ENCODE measurements around the gene LHX2. TPM values are rescaled to one million over a fixed set of nuclear protein-coding genes. Genes with fewer than 3 reads are reported as not detected.

LHX2 gene
- total and polyA plus RNA-seq, 2 of the 13 experiments (the other 11 are each of a cell fraction or from before 2014, with no cell fraction given), result not detected

DNA sequence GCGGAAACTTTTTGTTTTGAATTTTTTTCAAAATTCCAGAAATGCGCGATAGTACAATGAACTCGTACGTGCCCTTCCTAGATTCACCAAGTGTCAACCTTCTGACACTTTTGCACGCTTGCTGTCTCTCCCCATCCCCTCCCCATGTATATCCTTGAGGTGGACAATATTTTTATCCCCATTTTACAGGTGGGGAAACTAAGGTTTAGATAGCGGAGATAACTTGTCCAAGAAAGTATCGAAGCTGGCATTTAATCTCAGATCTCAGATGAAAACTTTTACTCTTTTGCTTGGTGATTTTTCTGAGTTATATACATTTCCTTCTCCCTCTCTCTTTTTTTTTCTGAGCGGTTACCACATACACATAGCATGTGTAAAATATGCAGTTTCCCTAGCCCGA, 34.6 kb downstream of the LHX2 start:
- ChIA-PET POLR2A (no interaction called here), CTCF (ENCODE audit: low intra/inter-chr PET ratio, low total read pairs) (no interaction called here)
- no peaks in the 10 kb centered on the region for H3K36me3 ChIP-seq (replicated peaks in 1 of 2; ENCODE audit: control insufficient read depth in 1 of 2, insufficient read depth in 2 of 2, low read length in 2 of 2)
- DNase-seq (ENCODE audit: low spot score), result no peak
- peaks cover 2 to 41% of the 10 kb centered on the region in 2 experiments; a peak in 3 of 5 replicates for H3K27me3 ChIP-seq (ENCODE audit: control insufficient read depth in 1 of 2, insufficient read depth in 2 of 2, low read length in 2 of 2)
- in situ Hi-C loops (cut with HindIII; ENCODE audit: extremely low pct_ligation_motif_present, low pct_unique_long_range_greater_than_20kb) (loop anchor here (25.0 kb wide), 1 partner anchor 634 kb away; no protein-coding TSS in a partner anchor), intact Hi-C loops (cut with micrococcal nuclease; ENCODE audit: unreplicated experiment) (no loop called here)
- H3K9me3 ChIP-seq (ENCODE audit: low read length), result no peaks in the 10 kb centered on the region
- peak overlapping the region; percentile 93 for H3K4me2 ChIP-seq (ENCODE audit: low read depth, low read length)
- peak overlapping the region in 1 of 3 experiments; percentile 74; a peak in 2 of 6 replicates for H3K4me3 ChIP-seq (replicated peaks in 1 of 3; ENCODE audit: insufficient read depth in 1 of 3, low read depth in 2 of 3, low read length in 3 of 3)
- no TSS peak for BruUV-seq (replicated peaks)
- no peaks in the 10 kb centered on the region for H4K20me1 ChIP-seq (ENCODE audit: insufficient read depth, low read length)
- no peak overlapping the region for H2AFZ ChIP-seq (ENCODE audit: low read length)
- WGBS (ENCODE audit: low lambda C conversion rate), result 64% methylated on average over 10 of the region's 10 CpGs
- peaks cover 31% of the 10 kb centered on the region for H3K4me1 ChIP-seq (ENCODE audit: insufficient read depth, low read length)
- H3K9ac ChIP-seq (ENCODE audit: insufficient read depth, low read depth, low read length), result no peak overlapping the region
- ATAC-seq, result no peak
- H3K79me2 ChIP-seq (ENCODE audit: insufficient read depth, low read length), result no peaks in the 10 kb centered on the region
- TF ChIP-seq ZNF160 (CRISPR knock-in tag; IDR thresholded peaks at IDR 0.05), result no peak
- TF ChIP-seq ZNF550 (CRISPR knock-in tag; IDR thresholded peaks at IDR 0.05; ENCODE audit: borderline replicate concordance), result no peak
- no peak for TF ChIP-seq ZNF713 (CRISPR knock-in tag; IDR thresholded peaks at IDR 0.05)
- TF ChIP-seq ZNF629 (CRISPR knock-in tag; conservative IDR thresholded peaks at IDR 0.05), result peak; percentile 60
- TF ChIP-seq DMTF1 (CRISPR knock-in tag; IDR thresholded peaks at IDR 0.05), result no peak
- TF ChIP-seq GMEB1 (CRISPR knock-in tag; IDR thresholded peaks at IDR 0.05; ENCODE audit: borderline replicate concordance), result no peak
- TF ChIP-seq ZNF101 (CRISPR knock-in tag; IDR thresholded peaks at IDR 0.05; ENCODE audit: borderline replicate concordance, low read depth), result no peak
- no peak for TF ChIP-seq ZNF556 (CRISPR knock-in tag; IDR thresholded peaks at IDR 0.05; ENCODE audit: borderline replicate concordance)
- H3K27ac ChIP-seq (ENCODE audit: extremely low read length, insufficient read depth, low read length), result no peak overlapping the region
- FAIRE-seq, result no peak

Data from HepG2 (cell line).